H54 (cell line): ENCODE data around the gene PTK7.
A peak's percentile ranks its signal among the peaks of the same experiment; 100 is the strongest.

Experiments used
- DNase-seq: peaks from one replicate; pipeline ENCODE4 v3.0.0; 2011; ENCODE audit warnings: low spot score, mixed read lengths; ENCODE audit not compliant: insufficient read length
- FAIRE-seq: peaks from 3 replicates; lab custom pipeline; 2011; peaks lifted over from hg19 to GRCh38; lab: Jason Lieb, UNC
- POLR2A ChIP-seq: IDR thresholded peaks from 2 replicates; pipeline ENCODE4 v1.6.1; 2011; ENCODE audit warnings: low read depth, mild to moderate bottlenecking, low read length

Gene PTK7

GRCh38 chr6:43146709-43147688, 70.9 kb downstream of the PTK7 start:
- FAIRE-seq, result no peak
- TF ChIP-seq POLR2A, result no peak
- no peak for DNase-seq

GRCh38 chr6:43147691-43148477, 71.8 kb downstream of the PTK7 start:
- FAIRE-seq (no peak), DNase-seq (no peak)
- no peak for TF ChIP-seq POLR2A

- FAIRE-seq, result no peak
Measured at GRCh38 chr6:43149265-43149664, 73.2 kb downstream of the PTK7 start.

GRCh38 chr6:43150051-43150751, 74.1 kb downstream of the PTK7 start:
- no peak for TF ChIP-seq POLR2A
- DNase-seq (no peak), FAIRE-seq (no peak)

More at GRCh38 chr6:43149265-43149664, 73.2 kb downstream of the PTK7 start:
- TF ChIP-seq POLR2A, result no peak
- DNase-seq, result no peak

GRCh38 chr6:43159599-43159998, 83.5 kb downstream of the PTK7 start:
- DNase-seq, result no peak
- FAIRE-seq, result no peak
- no peak for TF ChIP-seq POLR2A

GRCh38 chr6:43163899-43164298, 87.8 kb downstream of the PTK7 start:
- DNase-seq (no peak), FAIRE-seq (no peak)
- TF ChIP-seq POLR2A, result no peak

GRCh38 chr6:43170417-43170930, 94.4 kb downstream of the PTK7 start:
- TF ChIP-seq POLR2A, result no peak
- FAIRE-seq (peak; percentile 55), DNase-seq (peak; percentile 81)

- FAIRE-seq (peak; percentile 66), DNase-seq (peak; percentile 90)
- TF ChIP-seq POLR2A, result peak; percentile 47
Measured at GRCh38 chr6:43170931-43171706, 95.0 kb downstream of the PTK7 start, which contains the start of gene SRF. SRF (plus strand) TSS chr6:43171269; CDS start chr6:43171657, 388 bp downstream.

GRCh38 chr6:43171707-43172103, 95.6 kb downstream of the PTK7 start:
- TF ChIP-seq POLR2A, result no peak
- FAIRE-seq (no peak), DNase-seq (no peak)

GRCh38 chr6:43172104-43173007, 96.2 kb downstream of the PTK7 start:
- FAIRE-seq (no peak), DNase-seq (peak; percentile 30)
- TF ChIP-seq POLR2A, result 0 out of 2 replicates have a peak, but pooled peaks have one; percentile 14

GRCh38 chr6:43173591-43174262, 97.6 kb downstream of the PTK7 start:
- TF ChIP-seq POLR2A, result no peak
- DNase-seq, result no peak
- no peak for FAIRE-seq
